Measurements from ENCODE around the gene ASB18.

DNA sequence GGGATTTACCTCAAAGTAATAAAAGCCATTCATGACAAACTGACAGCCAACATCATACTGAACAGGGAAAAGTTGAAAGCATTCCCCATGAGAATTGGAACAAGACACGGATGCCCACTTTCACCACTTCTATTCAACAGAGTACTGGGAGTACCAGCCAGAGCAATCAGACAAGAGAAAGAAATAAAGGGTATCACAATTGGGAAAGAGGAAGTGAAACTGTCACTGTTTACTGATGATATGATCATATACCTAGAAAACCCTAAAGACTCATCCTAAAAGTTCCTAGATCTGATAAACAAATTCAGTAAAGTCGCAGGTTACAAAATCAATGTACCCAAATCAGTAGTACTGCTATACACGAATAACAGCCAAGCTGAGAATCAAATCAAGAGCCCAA, 17.2 kb upstream of the ASB18 start:
- TF ChIP-seq RCOR1 (conservative IDR thresholded peaks at IDR 0.05; ENCODE audit: low read depth, low read length) (no peak), SPI1 (IDR thresholded peaks at IDR 0.05; ENCODE audit: borderline replicate concordance, insufficient read depth, low read depth, low read length) (peak; percentile 63), POLR2AphosphoS5 (IDR thresholded peaks at IDR 0.05; ENCODE audit: low read length) (no peak), EP300 (IDR thresholded peaks at IDR 0.05; ENCODE audit: borderline replicate concordance in 1 of 2, control insufficient read depth in 1 of 2, low read depth in 2 of 2, low read length in 2 of 2) (no peak), NR2C1 (IDR thresholded peaks at IDR 0.05) (no peak), RAD51 (IDR thresholded peaks at IDR 0.05) (no peak), PAX8 (IDR thresholded peaks at IDR 0.05) (no peak), NFXL1 (IDR thresholded peaks at IDR 0.05; ENCODE audit: borderline replicate concordance) (no peak)
- TF ChIP-seq, protein P1, sequence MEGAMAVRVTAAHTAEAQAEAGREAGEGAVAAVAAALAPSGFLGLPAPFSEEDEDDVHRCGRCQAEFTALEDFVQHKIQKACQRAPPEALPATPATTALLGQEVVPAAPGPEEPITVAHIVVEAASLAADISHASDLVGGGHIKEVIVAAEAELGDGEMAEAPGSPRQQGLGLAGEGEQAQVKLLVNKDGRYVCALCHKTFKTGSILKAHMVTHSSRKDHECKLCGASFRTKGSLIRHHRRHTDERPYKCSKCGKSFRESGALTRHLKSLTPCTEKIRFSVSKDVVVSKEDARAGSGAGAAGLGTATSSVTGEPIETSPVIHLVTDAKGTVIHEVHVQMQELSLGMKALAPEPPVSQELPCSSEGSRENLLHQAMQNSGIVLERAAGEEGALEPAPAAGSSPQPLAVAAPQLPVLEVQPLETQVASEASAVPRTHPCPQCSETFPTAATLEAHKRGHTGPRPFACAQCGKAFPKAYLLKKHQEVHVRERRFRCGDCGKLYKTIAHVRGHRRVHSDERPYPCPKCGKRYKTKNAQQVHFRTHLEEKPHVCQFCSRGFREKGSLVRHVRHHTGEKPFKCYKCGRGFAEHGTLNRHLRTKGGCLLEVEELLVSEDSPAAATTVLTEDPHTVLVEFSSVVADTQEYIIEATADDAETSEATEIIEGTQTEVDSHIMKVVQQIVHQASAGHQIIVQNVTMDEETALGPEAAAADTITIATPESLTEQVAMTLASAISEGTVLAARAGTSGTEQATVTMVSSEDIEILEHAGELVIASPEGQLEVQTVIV (IDR thresholded peaks at IDR 0.05; ENCODE audit: borderline replicate concordance, partially characterized antibody): no peak
- TF ChIP-seq, protein P2, sequence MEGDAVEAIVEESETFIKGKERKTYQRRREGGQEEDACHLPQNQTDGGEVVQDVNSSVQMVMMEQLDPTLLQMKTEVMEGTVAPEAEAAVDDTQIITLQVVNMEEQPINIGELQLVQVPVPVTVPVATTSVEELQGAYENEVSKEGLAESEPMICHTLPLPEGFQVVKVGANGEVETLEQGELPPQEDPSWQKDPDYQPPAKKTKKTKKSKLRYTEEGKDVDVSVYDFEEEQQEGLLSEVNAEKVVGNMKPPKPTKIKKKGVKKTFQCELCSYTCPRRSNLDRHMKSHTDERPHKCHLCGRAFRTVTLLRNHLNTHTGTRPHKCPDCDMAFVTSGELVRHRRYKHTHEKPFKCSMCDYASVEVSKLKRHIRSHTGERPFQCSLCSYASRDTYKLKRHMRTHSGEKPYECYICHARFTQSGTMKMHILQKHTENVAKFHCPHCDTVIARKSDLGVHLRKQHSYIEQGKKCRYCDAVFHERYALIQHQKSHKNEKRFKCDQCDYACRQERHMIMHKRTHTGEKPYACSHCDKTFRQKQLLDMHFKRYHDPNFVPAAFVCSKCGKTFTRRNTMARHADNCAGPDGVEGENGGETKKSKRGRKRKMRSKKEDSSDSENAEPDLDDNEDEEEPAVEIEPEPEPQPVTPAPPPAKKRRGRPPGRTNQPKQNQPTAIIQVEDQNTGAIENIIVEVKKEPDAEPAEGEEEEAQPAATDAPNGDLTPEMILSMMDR (IDR thresholded peaks at IDR 0.05 in 2 of 3, conservative IDR thresholded peaks at IDR 0.05 in 1 of 3; ENCODE audit: control insufficient read depth in 2 of 3, extremely low read depth in 1 of 3, insufficient read depth in 1 of 3, low read depth in 3 of 3, low read length in 3 of 3): no peak
- TF ChIP-seq, protein P3, sequence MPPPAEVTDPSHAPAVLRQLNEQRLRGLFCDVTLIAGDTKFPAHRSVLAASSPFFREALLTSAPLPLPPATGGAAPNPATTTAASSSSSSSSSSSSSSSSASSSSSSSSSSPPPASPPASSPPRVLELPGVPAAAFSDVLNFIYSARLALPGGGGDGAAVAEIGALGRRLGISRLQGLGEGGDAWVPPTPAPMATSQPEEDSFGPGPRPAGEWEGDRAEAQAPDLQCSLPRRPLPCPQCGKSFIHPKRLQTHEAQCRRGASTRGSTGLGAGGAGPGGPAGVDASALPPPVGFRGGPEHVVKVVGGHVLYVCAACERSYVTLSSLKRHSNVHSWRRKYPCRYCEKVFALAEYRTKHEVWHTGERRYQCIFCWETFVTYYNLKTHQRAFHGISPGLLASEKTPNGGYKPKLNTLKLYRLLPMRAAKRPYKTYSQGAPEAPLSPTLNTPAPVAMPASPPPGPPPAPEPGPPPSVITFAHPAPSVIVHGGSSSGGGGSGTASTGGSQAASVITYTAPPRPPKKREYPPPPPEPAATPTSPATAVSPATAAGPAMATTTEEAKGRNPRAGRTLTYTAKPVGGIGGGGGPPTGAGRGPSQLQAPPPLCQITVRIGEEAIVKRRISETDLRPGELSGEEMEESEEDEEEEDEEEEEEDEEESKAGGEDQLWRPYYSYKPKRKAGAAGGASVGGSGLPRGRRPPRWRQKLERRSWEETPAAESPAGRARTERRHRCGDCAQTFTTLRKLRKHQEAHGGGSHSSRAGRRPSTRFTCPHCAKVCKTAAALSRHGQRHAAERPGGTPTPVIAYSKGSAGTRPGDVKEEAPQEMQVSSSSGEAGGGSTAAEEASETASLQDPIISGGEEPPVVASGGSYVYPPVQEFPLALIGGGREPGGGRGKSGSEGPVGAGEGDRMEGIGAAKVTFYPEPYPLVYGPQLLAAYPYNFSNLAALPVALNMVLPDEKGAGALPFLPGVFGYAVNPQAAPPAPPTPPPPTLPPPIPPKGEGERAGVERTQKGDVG (CRISPR knock-in tag; IDR thresholded peaks at IDR 0.05): no peak
- TF ChIP-seq, protein P4, sequence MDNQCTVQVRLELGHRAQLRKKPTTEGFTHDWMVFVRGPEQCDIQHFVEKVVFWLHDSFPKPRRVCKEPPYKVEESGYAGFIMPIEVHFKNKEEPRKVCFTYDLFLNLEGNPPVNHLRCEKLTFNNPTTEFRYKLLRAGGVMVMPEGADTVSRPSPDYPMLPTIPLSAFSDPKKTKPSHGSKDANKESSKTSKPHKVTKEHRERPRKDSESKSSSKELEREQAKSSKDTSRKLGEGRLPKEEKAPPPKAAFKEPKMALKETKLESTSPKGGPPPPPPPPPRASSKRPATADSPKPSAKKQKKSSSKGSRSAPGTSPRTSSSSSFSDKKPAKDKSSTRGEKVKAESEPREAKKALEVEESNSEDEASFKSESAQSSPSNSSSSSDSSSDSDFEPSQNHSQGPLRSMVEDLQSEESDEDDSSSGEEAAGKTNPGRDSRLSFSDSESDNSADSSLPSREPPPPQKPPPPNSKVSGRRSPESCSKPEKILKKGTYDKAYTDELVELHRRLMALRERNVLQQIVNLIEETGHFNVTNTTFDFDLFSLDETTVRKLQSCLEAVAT (IDR thresholded peaks at IDR 0.05): no peak
- TF ChIP-seq, protein P5, sequence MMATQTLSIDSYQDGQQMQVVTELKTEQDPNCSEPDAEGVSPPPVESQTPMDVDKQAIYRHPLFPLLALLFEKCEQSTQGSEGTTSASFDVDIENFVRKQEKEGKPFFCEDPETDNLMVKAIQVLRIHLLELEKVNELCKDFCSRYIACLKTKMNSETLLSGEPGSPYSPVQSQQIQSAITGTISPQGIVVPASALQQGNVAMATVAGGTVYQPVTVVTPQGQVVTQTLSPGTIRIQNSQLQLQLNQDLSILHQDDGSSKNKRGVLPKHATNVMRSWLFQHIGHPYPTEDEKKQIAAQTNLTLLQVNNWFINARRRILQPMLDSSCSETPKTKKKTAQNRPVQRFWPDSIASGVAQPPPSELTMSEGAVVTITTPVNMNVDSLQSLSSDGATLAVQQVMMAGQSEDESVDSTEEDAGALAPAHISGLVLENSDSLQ (IDR thresholded peaks at IDR 0.05): no peak
- TF ChIP-seq, protein P6, sequence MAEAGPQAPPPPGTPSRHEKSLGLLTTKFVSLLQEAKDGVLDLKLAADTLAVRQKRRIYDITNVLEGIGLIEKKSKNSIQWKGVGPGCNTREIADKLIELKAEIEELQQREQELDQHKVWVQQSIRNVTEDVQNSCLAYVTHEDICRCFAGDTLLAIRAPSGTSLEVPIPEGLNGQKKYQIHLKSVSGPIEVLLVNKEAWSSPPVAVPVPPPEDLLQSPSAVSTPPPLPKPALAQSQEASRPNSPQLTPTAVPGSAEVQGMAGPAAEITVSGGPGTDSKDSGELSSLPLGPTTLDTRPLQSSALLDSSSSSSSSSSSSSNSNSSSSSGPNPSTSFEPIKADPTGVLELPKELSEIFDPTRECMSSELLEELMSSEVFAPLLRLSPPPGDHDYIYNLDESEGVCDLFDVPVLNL (IDR thresholded peaks at IDR 0.05; ENCODE audit: low read depth, low read length): no peak

All from GM12878 (cell line).